G401 (cell line): ENCODE measurements around the gene ODR4. TPM values are rescaled to one million over a fixed set of nuclear protein-coding genes. Genes with fewer than 3 reads are reported as not detected.
"Not testable (repeated sequence)": the region's sequence is repeated elsewhere in the genome, so short reads cannot be mapped to it uniquely, and the experiment has no call there.

ENCODE experiments used
- DNase-seq: peaks from one replicate; pipeline ENCODE4 v3.0.0-alpha.2; 2015; ENCODE audit warnings: low spot score
- in situ Hi-C: cut with HindIII; loops from 2 replicates; pipeline ENCODE4 v1.10.0; 2016; ENCODE audit warnings: low sequenced_read_pairs, mixed read lengths
- total RNA-seq: library from RNA; depleted of rRNA; stranded (reverse); fragments of >200 nt; shearing (Covaris generic); gene quantifications from 2 replicates; pipeline ENCODE4 v1.2.3, GENCODE V29; 2014

ODR4 gene
- total RNA-seq, 1 experiment from 2014 or later: 29.5 TPM

GRCh38 chr1:186420311-186420710 is 44.7 kb downstream of the ODR4 start:
- in situ Hi-C loops: no loop called here

GRCh38 chr1:186420923-186421322 is 45.3 kb downstream of the ODR4 start:
- no peak for DNase-seq
- in situ Hi-C loops: no loop called here

More at GRCh38 chr1:186420311-186420710, 44.7 kb downstream of the ODR4 start:
- no peak for DNase-seq

DNA sequence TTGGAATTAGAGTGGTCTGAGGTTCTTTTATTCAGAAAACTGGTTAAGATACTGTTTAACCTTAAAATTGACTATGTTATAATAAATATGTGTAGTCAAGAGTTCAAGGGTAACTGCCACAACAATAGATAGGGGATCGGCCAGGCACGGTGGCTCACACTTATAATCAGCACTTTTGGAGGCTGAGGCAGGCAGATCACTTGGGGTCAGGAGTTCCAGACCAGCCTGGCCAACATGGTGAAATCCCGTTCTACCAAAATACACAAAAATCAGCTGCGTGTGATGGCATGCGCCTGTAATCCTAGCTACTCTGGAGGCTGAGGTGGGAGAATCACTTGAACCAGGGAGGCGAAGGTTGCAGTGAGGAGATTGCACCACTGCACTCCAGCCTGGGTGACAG is 45.8 kb downstream of the ODR4 start:
- in situ Hi-C loops: no loop called here
- no peak for DNase-seq

DNA sequence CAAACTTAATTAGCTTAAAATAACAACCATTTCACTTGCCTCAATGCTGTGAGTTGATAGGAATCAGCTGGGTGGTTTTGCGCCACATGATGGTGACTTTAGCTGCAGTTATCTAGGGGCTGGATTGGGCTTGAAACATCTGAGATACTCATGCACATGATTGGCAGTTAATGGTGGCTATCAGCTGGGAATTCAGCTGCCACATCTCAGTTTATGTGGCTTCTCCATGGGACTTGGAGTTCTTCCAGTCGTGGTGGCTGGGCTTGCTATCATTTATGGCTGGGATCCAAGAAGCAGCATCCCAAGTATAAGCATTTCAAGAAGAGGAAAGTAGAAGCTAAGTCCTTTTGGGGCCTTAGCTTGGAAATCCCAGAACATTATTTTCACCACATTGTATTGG is 48.9 kb downstream of the ODR4 start:
- DNase-seq: peak; percentile 43
- in situ Hi-C loops: no loop called here

GRCh38 chr1:186426118-186426517 is 50.5 kb downstream of the ODR4 start:
- DNase-seq: no peak
- in situ Hi-C loops: no loop called here

DNA sequence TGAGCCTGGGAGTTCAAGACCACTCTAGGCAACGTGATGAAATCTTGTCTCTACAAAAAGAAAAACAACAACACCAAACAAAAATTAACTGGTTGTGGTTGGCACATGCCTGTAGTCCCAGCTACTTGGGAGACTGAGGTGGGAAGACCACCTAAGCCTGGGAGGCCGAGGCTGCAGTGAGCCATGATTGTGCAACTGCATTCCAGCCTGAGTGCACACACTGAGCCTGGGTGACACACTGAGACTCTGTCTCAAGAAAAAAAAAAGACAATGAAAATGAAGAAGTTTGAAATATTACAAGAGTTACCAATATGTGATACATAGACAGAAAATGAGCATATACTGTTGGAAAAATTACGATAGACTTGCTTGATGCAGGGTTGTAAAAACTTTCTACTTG is 53.4 kb downstream of the ODR4 start:
- in situ Hi-C loops: no loop called here
- DNase-seq: no peak

DNA sequence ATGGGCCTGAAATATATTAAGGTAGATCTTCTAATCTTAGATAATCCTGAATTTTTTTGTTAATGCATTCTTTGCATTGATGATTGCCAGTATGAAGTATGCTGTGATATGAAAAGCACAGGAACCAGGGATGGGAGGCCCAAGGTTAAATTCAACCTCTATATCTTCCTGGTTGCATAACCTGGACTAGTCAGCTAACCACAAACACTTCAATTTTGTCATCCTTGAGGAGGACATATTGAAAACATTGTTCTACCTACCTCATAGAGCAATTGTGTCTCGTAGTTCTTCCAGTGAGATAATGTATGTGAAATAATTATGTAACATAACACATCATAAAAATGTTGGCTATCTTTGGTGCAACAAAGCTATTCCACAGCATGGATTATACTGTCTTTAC is 59.7 kb downstream of the ODR4 start:
- no peak for DNase-seq
- in situ Hi-C loops: no loop called here

- DNase-seq: no peak
- in situ Hi-C loops: no loop called here
These were observed 62.9 kb downstream of the ODR4 start for GRCh38 chr1:186438567-186438966.

DNA sequence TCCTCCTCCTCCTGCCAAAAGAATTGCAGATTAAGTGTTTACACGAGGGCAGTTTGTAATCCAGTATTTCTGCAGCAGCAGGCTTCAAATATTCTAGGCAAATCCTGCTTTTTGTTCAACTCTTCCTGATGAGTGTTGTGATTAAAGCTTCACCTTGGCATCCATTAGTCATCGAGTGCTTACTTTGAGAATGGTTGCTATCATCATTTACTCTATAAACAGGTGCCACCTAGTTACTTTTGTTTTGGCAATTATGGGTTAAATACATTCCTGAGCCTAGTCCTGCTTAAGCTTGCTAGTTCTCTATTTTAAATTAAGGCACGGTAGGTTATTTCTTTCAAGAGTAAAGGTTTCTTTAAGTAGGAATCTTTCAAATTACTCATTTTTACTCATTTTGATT is 64.9 kb downstream of the ODR4 start:
- no peak for DNase-seq
- in situ Hi-C loops: no loop called here

- in situ Hi-C loops: no loop called here
- no peak for DNase-seq
These were observed 67.2 kb downstream of the ODR4 start for GRCh38 chr1:186442651-186443375.

- in situ Hi-C loops: no loop called here
- no peak for DNase-seq
These were observed 68.0 kb downstream of the ODR4 start for GRCh38 chr1:186443638-186444037.

- DNase-seq: no peak
- in situ Hi-C loops: no loop called here
These were observed 70.5 kb downstream of the ODR4 start for GRCh38 chr1:186446152-186446551.

DNA sequence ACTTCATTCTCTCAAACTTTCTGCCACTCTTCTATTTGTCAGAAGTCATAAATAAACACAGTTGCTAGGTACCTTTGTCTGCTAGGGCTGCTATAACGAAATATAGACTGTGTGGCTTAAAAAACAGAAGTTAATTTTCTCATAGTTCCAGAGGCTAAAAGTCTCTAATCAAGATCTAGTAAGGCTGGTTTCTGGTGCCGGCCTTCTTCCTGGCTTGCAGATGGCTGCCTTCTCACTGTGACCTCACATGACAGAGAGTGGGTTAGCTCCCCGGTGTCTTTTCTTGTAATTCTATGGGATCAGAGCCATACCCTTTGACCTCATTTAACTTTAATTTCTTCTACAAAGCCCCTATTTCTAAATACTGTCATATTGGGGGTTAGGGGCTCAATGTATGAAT is 79.3 kb downstream of the ODR4 start:
- DNase-seq: no peak
- in situ Hi-C loops: no loop called here

GRCh38 chr1:186456729-186457255 is 81.2 kb downstream of the ODR4 start:
- in situ Hi-C loops: no loop called here
- no peak for DNase-seq

DNA sequence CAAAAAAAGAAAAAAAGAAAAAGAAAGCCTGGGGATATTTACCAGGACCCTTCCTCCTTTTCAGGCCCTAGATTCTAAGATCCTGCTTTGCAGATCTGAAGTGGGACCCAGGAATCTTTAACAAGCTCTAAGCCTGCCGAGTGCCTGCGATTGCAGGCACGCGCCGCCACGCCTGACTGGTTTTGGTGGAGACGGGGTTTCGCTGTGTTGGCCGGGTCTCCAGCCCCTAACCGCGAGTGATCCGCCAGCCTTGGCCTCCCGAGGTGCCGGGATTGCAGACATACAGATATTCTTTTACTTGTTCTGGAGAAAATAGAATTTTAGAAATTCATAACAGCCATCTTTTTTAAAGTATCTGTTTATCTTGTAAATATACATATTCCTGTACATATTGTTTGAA is 83.5 kb downstream of the ODR4 start:
- DNase-seq, in situ Hi-C loops: not testable (repeated sequence)

- in situ Hi-C loops: no loop called here
- DNase-seq: no peak
These were observed 85.4 kb downstream of the ODR4 start, which contains the start of gene PDC for GRCh38 chr1:186461014-186461413. PDC (minus strand) TSS chr1:186461114; CDS start chr1:186449459, 11,655 bp downstream.

- in situ Hi-C loops: no loop called here
- no peak for DNase-seq
These were observed 87.9 kb downstream of the ODR4 start for GRCh38 chr1:186463511-186463910.

GRCh38 chr1:186463926-186464325 is 88.3 kb downstream of the ODR4 start:
- in situ Hi-C loops: no loop called here
- no peak for DNase-seq

GRCh38 chr1:186465491-186465890 is 89.9 kb downstream of the ODR4 start:
- in situ Hi-C loops, DNase-seq: not testable (repeated sequence)

DNA sequence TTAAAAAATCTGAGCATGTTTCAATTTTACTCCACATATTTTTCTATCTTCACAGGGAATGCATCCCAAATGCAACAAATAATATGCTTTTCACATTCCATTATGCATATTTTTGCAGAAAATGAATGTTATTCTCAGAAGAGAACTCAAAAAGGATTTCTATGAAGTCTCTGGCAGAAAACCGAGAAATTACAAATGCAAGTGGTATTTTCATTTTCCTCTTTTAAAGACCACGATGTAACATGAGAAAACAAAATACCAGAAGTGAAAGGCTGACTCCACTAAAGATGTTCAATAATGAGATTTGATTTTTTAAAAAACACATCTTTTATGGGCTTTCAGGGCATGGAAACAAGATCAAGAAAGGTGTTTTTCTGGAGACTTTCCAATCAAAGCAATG is 90.3 kb downstream of the ODR4 start:
- in situ Hi-C loops: no loop called here
- DNase-seq: no peak
